Frontal cortex (tissue), 1 donor: ENCODE measurements around the gene TBXAS1. TPM values are rescaled to one million over a fixed set of nuclear protein-coding genes. Genes with fewer than 3 reads are reported as not detected.

Source experiments
- total RNA-seq: library from RNA; depleted of rRNA; stranded (reverse); fragments of >200 nt; gene quantifications from one replicate; pipeline ENCODE4 v1.2.3, GENCODE V29; 2014

The TBXAS1 gene
- total RNA-seq, 1 donor from 2014 or later = 2.9 TPM

Other genes starting within 250 kb of the TBXAS1 start
- 10.2 TPM for gene HIPK2, start 51.3 kb upstream of the TBXAS1 start, total RNA-seq
- 2.9 TPM for gene PARP12, start 233.7 kb downstream of the TBXAS1 start, total RNA-seq